H1 (cell line): ENCODE measurements around the gene SLC47A2.

Experiments
- ATF2 ChIP-seq: IDR thresholded peaks from 2 replicates; pipeline ENCODE4 v1.6.1; 2012; ENCODE audit warnings: low read length, inconsistent platforms
- CHD2 ChIP-seq: IDR thresholded peaks from 2 replicates; pipeline ENCODE4 v1.6.1; 2012; ENCODE audit warnings: low read length, improper control_type of control experiment
- CTCF ChIP-seq, 3 experiments: IDR thresholded peaks; 1 replicate in 2 of 3; 2 replicates in 1 of 3; pipeline versions ENCODE4 v1.5.1 to v1.6.1; 2011; ENCODE audit warnings: low read length in 3 of 3, mild to moderate bottlenecking in 3 of 3, inconsistent platforms in 2 of 3, low read depth in 1 of 3, moderate library complexity in 1 of 3; ENCODE audit not compliant: insufficient read depth in 1 of 3; ENCODE audit errors: control extremely low read depth in 1 of 3
- KDM5A ChIP-seq: fragments of 200-600 bp; IDR thresholded peaks from 2 replicates; pipeline ENCODE4 v1.7.1; 2012; ENCODE audit warnings: mild to moderate bottlenecking, low read length, inconsistent platforms, mixed read lengths
- PHF8 ChIP-seq: fragments of 200-600 bp; sonication (generic); conservative IDR thresholded peaks from 2 replicates; pipeline ENCODE4 v1.7.1; 2012; ENCODE audit warnings: low read depth, mild to moderate bottlenecking, inconsistent platforms, low read length, moderate library complexity
- POLR2A ChIP-seq, 2 experiments: IDR thresholded peaks; 1 replicate in 1 of 2; 2 replicates in 1 of 2; pipeline ENCODE4 v1.6.1; 2011; ENCODE audit warnings: low read depth in 2 of 2, low read length in 2 of 2, mild to moderate bottlenecking in 2 of 2; ENCODE audit errors: control extremely low read depth in 1 of 2
- POU5F1 ChIP-seq: IDR thresholded peaks from 2 replicates; pipeline ENCODE4 v1.6.1; 2011; ENCODE audit warnings: low read depth, mild to moderate bottlenecking, low read length, moderate library complexity
- SIRT6 ChIP-seq: IDR thresholded peaks from one replicate; pipeline ENCODE4 v1.7.1; 2012; ENCODE audit warnings: low read length, inconsistent platforms
- TAF1 ChIP-seq: IDR thresholded peaks from 2 replicates; pipeline ENCODE4 v1.6.1; 2011; ENCODE audit warnings: mild to moderate bottlenecking, low read depth, low read length

- TF ChIP-seq TAF1, result no peak
- TF ChIP-seq POLR2A (IDR thresholded peaks at IDR 0.05; ENCODE audit: control extremely low read depth in 1 of 2, low read depth in 2 of 2, low read length in 2 of 2), result no peak
- no peak for TF ChIP-seq CTCF (IDR thresholded peaks at IDR 0.05; ENCODE audit: control extremely low read depth in 1 of 3, insufficient read depth in 1 of 3, low read depth in 1 of 3, low read length in 3 of 3)
- no peak for TF ChIP-seq SIRT6
- no peak for TF ChIP-seq ATF2
- TF ChIP-seq CHD2, result no peak
- TF ChIP-seq KDM5A, result no peak
- no peak for TF ChIP-seq POU5F1
- no peak for TF ChIP-seq PHF8
These were observed 39.5 kb downstream of the SLC47A2 start for GRCh38 chr17:19676896-19677295.
